OCI-LY7 (cell line): ENCODE measurements around the gene MPHOSPH8. TPM values are rescaled to one million over a fixed set of nuclear protein-coding genes. Genes with fewer than 3 reads are reported as not detected.

Source experiments
- BruUV-seq: library from RNA; stranded (reverse); fragments of 400-500 nt; replicated peaks from 2 replicates; lab custom pipeline; 2021; lab: Mats Ljungman, UMichigan
- CTCF ChIA-PET: fragments of 300-600 bp; sonication (Branson Sonifier 250); formaldehyde crosslinking; loops from one replicate; lab custom pipeline; 2022; ENCODE audit warnings: antibody characterized with exemption; ENCODE audit not compliant: unreplicated experiment; lab: Charles Lee
- POLR2A ChIA-PET: fragments of 300-600 bp; sonication (Branson Sonifier 250); formaldehyde crosslinking; loops from one replicate; lab custom pipeline; 2022; ENCODE audit warnings: antibody characterized with exemption; lab: Charles Lee
- DNase-seq: peaks from one replicate; pipeline ENCODE4 v3.0.0-alpha.2; 2015; ENCODE audit warnings: low spot score
- H2AFZ ChIP-seq: fragments of 200-600 bp; sonication (generic), shearing (Covaris generic); 2 replicates; pipeline ENCODE4 v1.6.1; 2014; ENCODE audit warnings: mild to moderate bottlenecking, antibody characterized with exemption, low read length, moderate library complexity
- H3K27ac ChIP-seq: fragments of 200-600 bp; sonication (generic); 2 replicates; pipeline ENCODE4 v1.5.1; 2014; ENCODE audit warnings: mixed run types, low read depth, mild to moderate bottlenecking, moderate library complexity, low read length, inconsistent platforms; ENCODE audit not compliant: poor library complexity, severe bottlenecking
- H3K36me3 ChIP-seq: fragments of 200-600 bp; sonication (generic); 2 replicates; pipeline ENCODE4 v1.6.1; 2014; ENCODE audit warnings: mild to moderate bottlenecking, antibody characterized with exemption, low read length, moderate library complexity, mixed read lengths; ENCODE audit not compliant: insufficient read depth
- H3K4me1 ChIP-seq: fragments of 200-600 bp; sonication (generic); 2 replicates; pipeline ENCODE4 v1.5.1; 2014; ENCODE audit warnings: mild to moderate bottlenecking, low read length; ENCODE audit not compliant: insufficient read depth, poor library complexity, severe bottlenecking
- H3K4me2 ChIP-seq: fragments of 200-600 bp; sonication (generic); 2 replicates; pipeline ENCODE4 v1.6.1; 2014; ENCODE audit warnings: mild to moderate bottlenecking, low read length
- H3K4me3 ChIP-seq: fragments of 200-600 bp; sonication (generic); 2 replicates; pipeline ENCODE4 v1.5.1; 2014; ENCODE audit warnings: mild to moderate bottlenecking, low read depth, low read length; ENCODE audit not compliant: poor library complexity, severe bottlenecking
- H3K79me2 ChIP-seq: fragments of 200-600 bp; sonication (generic); 2 replicates; pipeline ENCODE4 v1.6.1; 2016; ENCODE audit warnings: low read depth, mild to moderate bottlenecking, low read length, moderate library complexity, mixed read lengths; ENCODE audit not compliant: insufficient read depth
- H3K9me2 ChIP-seq: fragments of 200-600 bp; sonication (generic); 2 replicates; pipeline ENCODE4 v1.6.1; 2016; ENCODE audit warnings: mild to moderate bottlenecking, low read length, mixed read lengths; ENCODE audit not compliant: insufficient read depth
- H3K9me3 ChIP-seq: fragments of 200-600 bp; sonication (generic); 2 replicates; pipeline ENCODE4 v1.6.1; 2014; ENCODE audit warnings: mild to moderate bottlenecking, mixed run types, low read length, mixed read lengths
- H4K20me1 ChIP-seq: fragments of 200-600 bp; sonication (generic); 2 replicates; pipeline ENCODE4 v1.6.1; 2014; ENCODE audit warnings: mild to moderate bottlenecking, antibody characterized with exemption, low read length, moderate library complexity, mixed read lengths; ENCODE audit not compliant: insufficient read depth
- CTCF ChIP-seq: fragments of 200-600 bp; sonication (generic); conservative IDR thresholded peaks from 2 replicates; pipeline ENCODE4 v1.5.1; 2014; ENCODE audit warnings: mild to moderate bottlenecking, antibody characterized with exemption, low read length, moderate library complexity, mixed read lengths
- EZH2phosphoT487 ChIP-seq: fragments of 200-600 bp; sonication (generic); IDR thresholded peaks from 2 replicates; pipeline ENCODE4 v1.6.1; 2018; ENCODE audit warnings: low read depth, borderline replicate concordance, mild to moderate bottlenecking, mixed run types, antibody characterized with exemption, low read length, moderate library complexity, mixed read lengths
- intact Hi-C: fragments of 100-400 bp; cut with micrococcal nuclease; formaldehyde crosslinking; loops from one replicate; pipeline ENCODE4 v1.10.0; 2022; ENCODE audit not compliant: unreplicated experiment
- total RNA-seq, 2 experiments: library from RNA; depleted of rRNA in 1 of 2; stranded (reverse); fragments of >200 nt in 1 of 2; shearing (Covaris generic) in 1 of 2; gene quantifications; 2 replicates each; pipeline ENCODE4 v1.2.3, GENCODE V29; 2014 to 2022

MPHOSPH8 gene
- total RNA-seq, 2 experiments from 2014 or later = 12.8 to 31.1 TPM

GRCh38 chr13:19713186-19713965, 79.9 kb downstream of the MPHOSPH8 start:
- intact Hi-C loops = no loop called here

GRCh38 chr13:19720039-19720438, 86.6 kb downstream of the MPHOSPH8 start:
- Histone ChIP-seq H3K4me1 (no peaks in the 10 kb centered on the region), H3K4me3 (no peak overlapping the region), H3K9me2 (no peaks in the 10 kb centered on the region), H3K36me3 (peaks cover 75% of the 10 kb centered on the region), H2AFZ (no peak overlapping the region), H3K79me2 (peaks cover 12% of the 10 kb centered on the region; the same call in 1 of the 2 replicates), H4K20me1 (no peaks in the 10 kb centered on the region), H3K27ac (no peak overlapping the region), H3K9me3 (no peaks in the 10 kb centered on the region), H3K4me2 (no peak overlapping the region)
- CTCF ChIA-PET = no interaction called here
- TF ChIP-seq EZH2phosphoT487 (no peak), CTCF (no peak)
- DNase-seq = no peak
- intact Hi-C loops = no loop called here
- BruUV-seq = no TSS peak
- POLR2A ChIA-PET = interaction anchor here (0.9 kb wide), 1 partner anchor 72 kb away, joined by 3 read pairs; no protein-coding TSS in a partner anchor

More at GRCh38 chr13:19713186-19713965, 79.9 kb downstream of the MPHOSPH8 start:
- H3K4me2 ChIP-seq = no peak overlapping the region
- H3K9me3 ChIP-seq = no peaks in the 10 kb centered on the region
- BruUV-seq = no TSS peak
- H3K27ac ChIP-seq = no peak overlapping the region
- no peak for DNase-seq
- no peaks in the 10 kb centered on the region; the same call in 1 of the 2 replicates for H3K79me2 ChIP-seq
- H3K9me2 ChIP-seq = no peaks in the 10 kb centered on the region
- peaks cover 6% of the 10 kb centered on the region; the same call in 1 of the 2 replicates for H4K20me1 ChIP-seq
- no peak overlapping the region for H2AFZ ChIP-seq
- CTCF ChIA-PET = no interaction called here
- H3K36me3 ChIP-seq = peaks cover 51% of the 10 kb centered on the region
- TF ChIP-seq CTCF (no peak), EZH2phosphoT487 (no peak)
- H3K4me1 ChIP-seq = no peaks in the 10 kb centered on the region
- H3K4me3 ChIP-seq = no peak overlapping the region
- POLR2A ChIA-PET = no interaction called here

Other genes starting within 250 kb of the MPHOSPH8 start
- not detected in 2 replicates for gene TPTE2, start 72.1 kb upstream of the MPHOSPH8 start, total RNA-seq (2014; rRNA removed; shearing (Covaris generic))
- gene TPTE2, start 72.1 kb upstream of the MPHOSPH8 start, total RNA-seq (2022) = 0.27 and 0.30 TPM in 2 replicates
- 115 and 144 TPM in 2 replicates for gene PSPC1, start 149.3 kb downstream of the MPHOSPH8 start, total RNA-seq (2014; rRNA removed; shearing (Covaris generic))
- gene PSPC1, start 149.3 kb downstream of the MPHOSPH8 start, total RNA-seq (2022) = 91.5 and 94.8 TPM in 2 replicates
- gene ZMYM5, start 230.0 kb downstream of the MPHOSPH8 start, total RNA-seq (2014; rRNA removed; shearing (Covaris generic)) = 10.2 and 15.5 TPM in 2 replicates
- 14.3 and 15.2 TPM in 2 replicates for gene ZMYM5, start 230.0 kb downstream of the MPHOSPH8 start, total RNA-seq (2022)